NCI-H460 (cell line): ENCODE results near the gene ICOSLG. TPM values are rescaled to one million over a fixed set of nuclear protein-coding genes. Genes with fewer than 3 reads are reported as not detected.
"Not testable (repeated sequence)": the region's sequence is repeated elsewhere in the genome, so short reads cannot be mapped to it uniquely, and the experiment has no call there.

Experiments
- DNase-seq: peaks from one replicate; pipeline ENCODE4 v3.0.0-alpha.2; 2016; ENCODE audit warnings: low read depth; ENCODE audit errors: extremely low read depth
- polyA plus RNA-seq: library from polyadenylated mRNA; depleted of rRNA; stranded (reverse); fragments of >200 nt; gene quantifications from 2 replicates; pipeline ENCODE4 v1.2.3, GENCODE V29; 2014; cell fraction: nucleus; rRNA removed
- total RNA-seq: library from RNA; depleted of rRNA; stranded (reverse); fragments of >200 nt; shearing (Covaris generic); gene quantifications from 2 replicates; pipeline ENCODE4 v1.2.3, GENCODE V29; 2014; rRNA removed

Gene ICOSLG
- total RNA-seq: 0.40 and 0.47 TPM in 2 replicates
- polyA plus RNA-seq: 0.61 and 1.5 TPM in 2 replicates

DNA sequence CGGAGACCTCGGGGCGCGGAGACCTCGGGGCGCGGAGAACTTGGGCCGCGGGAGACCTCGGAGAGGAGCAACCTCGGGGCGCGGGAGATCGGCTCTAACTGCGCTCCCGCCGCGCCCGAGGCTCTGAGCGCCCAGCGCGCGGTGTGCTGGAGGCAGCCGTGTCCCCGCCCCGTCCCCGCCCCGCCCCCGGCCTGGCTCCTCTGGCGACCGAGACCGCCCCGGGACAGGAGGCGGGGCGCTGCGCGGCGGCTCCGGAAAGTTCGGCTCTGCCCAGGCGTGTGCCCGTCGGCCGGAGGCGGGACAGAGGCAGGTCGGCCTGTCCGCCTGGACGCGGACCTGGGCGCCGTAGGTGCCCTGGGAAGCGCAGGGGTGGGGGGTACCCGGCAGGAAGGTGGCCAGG, at the start of gene ICOSLG:
Gene ICOSLG (minus strand): TSS at position 102 of the 400 bp plus-strand sequence. CDS start 126 bp downstream, outside the sequence.
- DNase-seq: not testable (repeated sequence)

DNA sequence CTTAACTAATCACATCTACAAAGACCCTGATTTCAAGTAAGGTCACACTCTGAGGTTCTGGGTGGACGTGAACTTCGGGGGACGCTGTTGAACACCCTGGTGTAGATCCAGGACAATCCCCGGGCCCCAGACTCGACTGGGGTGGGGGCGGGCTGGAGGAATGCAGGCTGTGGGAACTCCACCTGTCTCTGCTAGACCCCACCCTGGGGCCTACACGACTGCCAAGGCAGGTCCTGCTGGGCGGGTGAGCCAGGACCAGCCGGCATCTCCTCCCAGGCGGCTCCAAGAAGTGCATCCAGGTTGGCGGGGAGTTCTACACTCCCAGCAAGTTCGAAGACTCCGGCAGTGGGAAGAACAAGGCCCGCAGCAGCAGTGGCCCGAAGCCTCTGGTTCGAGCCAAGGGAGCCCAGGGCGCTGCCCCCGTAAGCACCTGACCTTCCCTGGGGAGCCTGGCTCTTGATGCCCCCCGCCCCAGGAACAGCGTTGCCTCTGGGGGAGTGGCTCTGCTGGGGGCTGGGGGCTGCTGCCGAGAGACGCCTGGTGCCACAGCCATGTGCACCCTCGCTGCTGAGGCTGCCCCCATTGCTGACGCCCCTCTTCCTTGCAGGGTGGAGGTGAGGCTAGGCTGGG, 48.8 kb upstream of the ICOSLG start:
- no peak for DNase-seq

- DNase-seq: no peak
These were observed 47.7 kb upstream of the ICOSLG start for GRCh38 chr21:44288251-44289110.

DNA sequence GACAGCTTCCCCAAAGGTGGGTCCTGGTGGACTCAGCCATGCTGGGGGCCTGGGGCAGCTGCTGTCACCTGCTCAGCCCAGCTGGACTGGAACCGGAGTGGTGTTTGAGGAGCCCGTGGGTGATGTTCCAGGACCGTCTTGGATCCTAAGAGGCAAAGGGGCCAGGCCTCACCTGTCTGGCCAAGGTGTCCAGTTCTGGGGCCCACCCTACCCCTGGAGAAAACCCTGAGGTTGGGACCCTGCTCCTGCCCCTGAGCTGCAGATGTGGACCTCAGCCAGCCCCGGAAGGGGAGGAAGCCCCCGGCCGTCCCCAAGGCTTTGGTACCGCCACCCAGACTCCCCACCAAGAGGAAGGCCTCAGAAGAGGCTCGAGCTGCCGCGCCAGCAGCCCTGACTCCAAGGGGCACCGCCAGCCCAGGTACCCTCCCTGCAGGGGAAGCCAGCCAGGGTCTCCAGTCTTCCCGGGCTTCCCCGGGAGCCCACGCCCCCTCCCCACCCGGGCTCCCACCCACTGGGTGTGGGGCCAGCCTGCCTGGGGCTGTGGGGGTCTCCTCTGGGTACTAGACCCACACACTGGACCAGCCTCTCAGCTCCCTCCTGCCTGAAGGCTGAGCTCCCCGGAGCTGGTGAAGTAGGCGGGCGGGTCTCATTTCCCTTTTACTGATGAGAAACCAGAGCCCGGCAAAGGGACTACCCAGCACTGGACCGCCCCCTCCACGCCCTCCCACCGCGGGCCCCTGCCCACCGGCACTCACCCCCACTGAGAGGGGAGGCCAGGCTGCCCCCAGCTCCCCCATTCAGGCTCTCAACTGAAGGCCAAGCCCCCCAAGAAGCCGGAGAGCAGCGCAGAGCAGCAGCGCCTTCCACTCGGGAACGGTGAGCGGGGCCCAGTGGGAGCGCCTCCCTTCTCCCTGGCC, 46.2 kb upstream of the ICOSLG start:
- no peak for DNase-seq

DNA sequence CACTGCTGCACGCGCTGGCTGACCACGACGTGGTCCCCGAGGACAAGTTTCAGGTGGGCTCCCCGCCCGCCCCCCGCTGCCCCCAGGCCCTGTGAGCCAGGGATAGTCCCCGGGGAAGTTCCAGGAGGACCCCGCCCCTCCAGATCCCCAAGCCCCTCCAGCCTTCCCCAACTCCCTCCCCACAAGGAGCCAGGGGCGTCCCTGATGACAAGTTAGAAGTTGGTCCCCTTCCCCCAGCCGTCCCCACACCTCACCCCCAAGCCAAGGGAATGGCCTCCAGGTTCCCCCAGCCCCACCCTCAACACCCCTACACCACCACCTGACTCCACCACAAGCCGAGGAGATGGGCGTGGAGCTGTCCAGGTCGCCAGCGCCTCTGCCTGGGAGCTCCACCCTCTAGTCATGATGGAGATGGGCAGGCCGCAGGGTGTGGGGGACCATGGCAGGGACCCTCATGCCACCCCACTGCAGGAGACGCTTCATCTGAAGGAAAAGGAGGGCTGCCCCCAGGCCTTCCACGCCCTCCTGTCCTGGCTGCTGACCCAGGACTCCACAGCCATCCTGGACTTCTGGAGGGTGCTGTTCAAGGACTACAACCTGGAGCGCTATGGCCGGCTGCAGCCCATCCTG, 45.5 kb upstream of the ICOSLG start:
- no peak for DNase-seq

GRCh38 chr21:44285138-44285992, 44.6 kb upstream of the ICOSLG start, which contains the start of gene AIRE:
Gene AIRE (plus strand): TSS chr21:44285876. CDS start chr21:44286007, 131 bp downstream.
- no peak for DNase-seq

DNA sequence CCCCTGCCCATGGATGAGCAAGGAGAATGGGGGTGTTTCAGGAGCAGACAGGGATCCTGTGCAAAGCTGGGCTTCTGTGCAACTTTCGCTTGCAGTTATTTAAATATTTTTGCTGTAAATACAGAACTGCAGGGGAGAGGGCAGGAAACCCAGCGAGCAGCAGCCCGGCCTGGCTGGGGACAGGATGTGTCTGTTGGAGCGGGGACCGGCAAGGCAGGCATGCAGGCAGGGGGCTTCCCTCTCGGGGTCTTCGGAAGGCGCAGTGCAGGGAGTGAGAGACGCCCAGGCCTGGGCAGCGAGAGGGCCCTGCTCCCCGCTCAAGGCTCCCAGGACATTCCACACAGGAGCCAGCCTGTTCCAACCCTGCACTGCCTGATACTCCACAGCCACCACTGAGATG, 43.2 kb upstream of the ICOSLG start:
- no peak for DNase-seq

- not testable (repeated sequence) for DNase-seq
These were observed 42.6 kb upstream of the ICOSLG start for GRCh38 chr21:44283211-44283785.

GRCh38 chr21:44282370-44282769, 41.6 kb upstream of the ICOSLG start:
- no peak for DNase-seq

- DNase-seq: no peak
These were observed 41.1 kb upstream of the ICOSLG start for GRCh38 chr21:44281801-44282200.

DNA sequence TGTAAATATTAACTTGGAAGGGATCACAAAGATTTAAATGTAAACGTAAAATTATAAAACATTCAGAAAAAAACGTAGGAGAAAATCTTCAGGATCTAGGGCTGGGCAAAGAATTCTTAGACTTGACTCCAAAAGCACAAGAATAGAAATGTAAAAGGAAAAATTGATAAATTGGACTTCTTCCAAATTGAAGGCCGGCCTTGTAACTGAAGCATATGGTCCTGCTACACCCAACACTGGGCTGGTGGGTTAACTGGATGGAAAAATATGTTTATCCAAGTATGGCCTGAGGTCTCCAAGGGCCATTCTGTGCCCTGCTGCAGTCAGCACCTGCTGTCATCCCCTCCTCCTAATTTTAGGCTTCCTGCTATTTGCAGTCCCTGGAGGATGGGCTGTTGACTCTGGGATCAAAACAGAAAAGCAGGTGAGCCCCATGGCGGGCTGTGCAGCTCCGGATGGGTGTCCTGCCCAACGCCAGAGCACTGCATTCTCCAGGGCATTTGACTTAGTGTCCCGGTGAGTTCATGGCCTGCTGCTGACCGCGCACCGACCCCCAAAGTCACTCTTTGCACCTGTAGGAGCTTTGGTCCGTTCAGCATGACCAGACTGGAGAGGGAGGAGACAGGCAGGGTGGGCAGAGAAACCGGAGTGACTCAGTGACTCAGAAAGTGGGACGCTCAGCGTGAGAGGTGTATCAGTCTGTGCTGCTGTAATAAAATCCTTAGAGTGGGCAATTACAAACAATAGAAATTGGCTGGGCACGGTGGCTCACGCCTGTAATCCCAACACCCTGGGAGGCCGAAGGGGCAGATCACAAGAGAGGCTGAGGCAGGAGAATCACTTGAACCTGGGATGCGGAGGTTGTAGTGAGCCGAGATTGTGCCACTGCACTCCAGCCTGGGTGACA, 38.9 kb upstream of the ICOSLG start:
- DNase-seq: no peak

GRCh38 chr21:44275041-44275440, 34.3 kb upstream of the ICOSLG start:
- no peak for DNase-seq

DNA sequence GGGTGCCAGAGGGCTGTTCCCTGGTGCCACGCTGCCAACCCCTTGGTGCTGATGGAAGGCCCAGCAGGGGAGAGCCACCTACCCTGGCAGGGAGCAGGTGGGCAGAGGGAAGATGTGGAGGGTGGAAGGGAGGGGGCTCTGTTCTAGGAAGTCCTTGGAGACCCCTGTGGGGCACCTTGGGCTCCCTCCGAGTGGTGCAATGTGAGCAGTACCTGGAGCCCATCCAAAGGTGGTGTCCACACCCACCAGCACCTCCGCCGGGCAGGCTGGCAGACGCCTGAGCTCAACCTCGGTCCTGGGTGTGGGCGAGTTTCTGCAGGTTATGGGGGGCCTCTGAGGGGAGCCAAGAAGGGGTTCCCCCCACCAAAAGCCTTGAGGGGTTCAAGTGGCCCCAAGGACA, 32.3 kb upstream of the ICOSLG start:
- no peak for DNase-seq

DNA sequence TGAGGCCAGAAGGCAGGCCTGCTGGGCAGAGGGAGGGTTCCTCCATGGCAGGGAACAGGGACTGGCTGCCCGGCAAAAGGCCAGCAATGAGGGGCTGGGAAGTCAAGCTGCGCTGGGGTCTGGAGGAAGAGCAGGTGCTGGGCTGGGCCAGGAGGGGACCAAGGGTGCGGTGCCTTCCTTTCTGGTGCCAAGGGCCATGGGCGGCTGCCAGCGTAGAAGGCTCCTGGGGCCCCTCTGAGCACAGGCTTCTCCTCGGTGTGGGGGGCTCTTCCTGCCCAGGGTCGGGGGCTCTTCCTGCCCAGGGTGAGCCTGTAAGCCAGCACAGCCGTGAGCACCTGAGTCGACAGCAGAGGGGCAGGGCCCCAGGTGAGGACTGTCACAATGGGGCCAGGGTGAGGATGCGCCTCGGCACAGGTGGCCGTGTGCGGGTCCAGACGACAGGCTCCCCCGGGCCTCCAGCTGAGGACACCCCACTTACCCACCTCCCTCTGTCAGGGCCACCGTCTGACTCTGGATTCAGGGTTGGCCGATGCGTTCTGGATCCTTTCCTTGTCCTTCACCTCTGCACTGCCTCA, 31.6 kb upstream of the ICOSLG start:
- no peak for DNase-seq

DNA sequence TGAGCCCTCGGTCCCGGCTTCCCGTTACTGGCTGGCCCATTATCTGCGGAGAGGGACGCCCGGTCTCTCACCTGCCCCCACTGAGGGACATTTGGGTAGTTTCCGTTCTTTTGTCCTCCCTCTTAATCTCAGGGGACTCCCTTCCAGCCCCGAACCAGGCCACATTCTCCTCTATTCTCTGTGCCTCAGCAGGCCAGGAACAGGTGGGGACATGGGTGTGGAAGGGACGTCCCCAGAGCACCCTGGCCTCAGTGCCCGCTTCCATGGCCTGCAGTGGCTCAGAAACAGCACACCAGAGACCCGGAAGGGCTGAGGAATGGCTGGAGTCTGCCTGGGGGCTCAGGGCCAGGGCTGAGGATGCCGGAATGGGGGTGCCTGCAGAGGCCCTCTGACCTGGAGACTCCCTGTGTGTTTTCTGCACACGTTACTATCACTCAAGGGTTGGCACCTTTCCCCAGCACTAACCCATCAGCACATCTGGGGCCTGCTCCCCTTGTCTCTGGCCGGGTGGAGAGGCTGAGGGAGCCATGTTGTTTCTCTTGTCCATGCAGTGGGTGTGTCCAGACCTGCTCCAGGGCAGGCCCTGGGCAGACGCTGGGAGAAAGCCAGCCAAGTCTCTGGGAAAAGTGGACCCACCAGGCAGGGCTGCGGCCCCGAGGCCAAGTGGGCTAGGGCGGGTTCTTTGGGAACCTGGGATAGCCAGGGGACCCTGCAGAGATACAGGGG, 31.0 kb upstream of the ICOSLG start:
- no peak for DNase-seq

- DNase-seq: no peak
These were observed 28.3 kb upstream of the ICOSLG start for GRCh38 chr21:44269090-44269489.

DNA sequence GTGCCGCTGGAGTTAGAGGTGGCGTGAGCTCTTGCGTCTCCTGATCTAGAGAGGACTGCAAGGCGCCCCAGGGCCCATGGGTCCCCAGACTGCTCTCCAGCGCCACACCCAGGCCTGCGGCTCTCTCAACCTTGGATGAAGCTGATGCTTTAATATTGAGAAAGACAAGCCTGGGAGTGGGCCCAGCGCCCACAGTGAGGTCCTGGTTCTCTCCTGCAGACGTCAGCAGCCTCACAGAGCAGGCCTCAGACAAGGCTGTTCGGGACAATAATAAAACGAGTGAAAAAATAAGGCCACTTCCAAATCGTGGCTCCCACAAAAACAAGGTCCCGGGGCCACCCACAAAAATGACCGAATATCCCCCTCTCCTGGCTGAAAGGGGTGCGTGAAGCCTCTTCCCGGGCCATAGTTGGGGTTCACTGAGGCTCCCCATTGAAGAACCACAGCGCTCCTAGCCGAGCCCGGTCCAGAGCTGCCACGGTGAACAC, 27.0 kb upstream of the ICOSLG start:
- DNase-seq: no peak
